ENCODE results near the gene ATP6V0A1. TPM values are rescaled to one million over a fixed set of nuclear protein-coding genes. Genes with fewer than 3 reads are reported as not detected.
"Not testable (repeated sequence)": the region's sequence is repeated elsewhere in the genome, so short reads cannot be mapped to it uniquely, and the experiment has no call there.

The ATP6V0A1 gene
- total RNA-seq, 1 donor from 2014 or later, result 20.0 TPM

GRCh38 chr17:42537156-42537805 lies 78.6 kb downstream of the ATP6V0A1 start:
- no peak for TF ChIP-seq CTCF (IDR thresholded peaks at IDR 0.05; ENCODE audit: insufficient read depth, low read length, severe bottlenecking)
- DNase-seq (ENCODE audit: low read depth) (no peak), FAIRE-seq (no peak)
- Histone ChIP-seq H3K27me3 (ENCODE audit: control insufficient read depth, insufficient read depth, low read length) (no peaks in the 10 kb centered on the region), H3K4me3 (ENCODE audit: low read depth, low read length) (peak overlapping the region; percentile 60), H3K36me3 (ENCODE audit: control insufficient read depth, insufficient read depth, low read length) (peaks cover 5% of the 10 kb centered on the region)

GRCh38 chr17:42537826-42538451 lies 79.3 kb downstream of the ATP6V0A1 start:
- H3K36me3 ChIP-seq (ENCODE audit: control insufficient read depth, insufficient read depth, low read length), result peaks cover 7% of the 10 kb centered on the region
- no peak overlapping the region for H3K4me3 ChIP-seq (ENCODE audit: low read depth, low read length)
- DNase-seq (ENCODE audit: low read depth) (no peak), FAIRE-seq (no peak)
- no peaks in the 10 kb centered on the region for H3K27me3 ChIP-seq (ENCODE audit: control insufficient read depth, insufficient read depth, low read length)
- TF ChIP-seq CTCF (IDR thresholded peaks at IDR 0.05; ENCODE audit: insufficient read depth, low read length, severe bottlenecking), result no peak

GRCh38 chr17:42538482-42538881 lies 79.8 kb downstream of the ATP6V0A1 start:
- H3K36me3 ChIP-seq (ENCODE audit: control insufficient read depth, insufficient read depth, low read length), result peaks cover 11% of the 10 kb centered on the region
- H3K27me3 ChIP-seq (ENCODE audit: control insufficient read depth, insufficient read depth, low read length), result no peaks in the 10 kb centered on the region
- no peak for TF ChIP-seq CTCF (IDR thresholded peaks at IDR 0.05; ENCODE audit: insufficient read depth, low read length, severe bottlenecking)
- FAIRE-seq (no peak), DNase-seq (ENCODE audit: low read depth) (no peak)
- no peak overlapping the region for H3K4me3 ChIP-seq (ENCODE audit: low read depth, low read length)

GRCh38 chr17:42540558-42540957 lies 81.9 kb downstream of the ATP6V0A1 start:
- peaks cover 14% of the 10 kb centered on the region for H3K36me3 ChIP-seq (ENCODE audit: control insufficient read depth, insufficient read depth, low read length)

GRCh38 chr17:42541041-42541833 lies 82.6 kb downstream of the ATP6V0A1 start:
- no peaks in the 10 kb centered on the region for H3K27me3 ChIP-seq (ENCODE audit: control insufficient read depth, insufficient read depth, low read length)
- DNase-seq (ENCODE audit: low read depth) (peak; percentile 71), FAIRE-seq (no peak)
- no peak for TF ChIP-seq CTCF (IDR thresholded peaks at IDR 0.05; ENCODE audit: insufficient read depth, low read length, severe bottlenecking)
- no peak overlapping the region for H3K4me3 ChIP-seq (ENCODE audit: low read depth, low read length)
- H3K36me3 ChIP-seq (ENCODE audit: control insufficient read depth, insufficient read depth, low read length), result peaks cover 14% of the 10 kb centered on the region

More at GRCh38 chr17:42540558-42540957, 81.9 kb downstream of the ATP6V0A1 start:
- not testable (repeated sequence) for H3K4me3 ChIP-seq (ENCODE audit: low read depth, low read length); FAIRE-seq; H3K27me3 ChIP-seq (ENCODE audit: control insufficient read depth, insufficient read depth, low read length); DNase-seq (ENCODE audit: low read depth)
